IMR-90 (cell line): ENCODE measurements around the gene PFN1. TPM values are rescaled to one million over a fixed set of nuclear protein-coding genes. Genes with fewer than 3 reads are reported as not detected.
A peak's percentile ranks its signal among the peaks of the same experiment; 100 is the strongest.

ENCODE experiments used
- ATAC-seq: fragments of 200-7000 bp; cut with Tn5 transposase; 2 replicates; pipeline ENCODE4 v1.9.1; 2020; ENCODE audit warnings: low read depth, mild to moderate bottlenecking, moderate library complexity
- BruUV-seq: library from RNA; stranded (reverse); fragments of 400-500 nt; replicated peaks from 2 replicates; lab custom pipeline; 2021; lab: Mats Ljungman, UMichigan
- CTCF ChIA-PET: fragments of 300-600 bp; formaldehyde crosslinking; extraction: SDS; loops from one replicate; lab custom pipeline; 2021; ENCODE audit warnings: antibody characterized with exemption; lab: Yijun Ruan, JAX
- POLR2A ChIA-PET: fragments of 300-600 bp; sonication (Branson Sonifier 250); formaldehyde crosslinking; loops from one replicate; lab custom pipeline; 2022; ENCODE audit warnings: antibody characterized with exemption; ENCODE audit not compliant: unreplicated experiment; lab: Charles Lee
- DNase-seq: peaks from one replicate; pipeline ENCODE4 v3.0.0; 2013
- H2AFZ ChIP-seq: replicated peaks from 2 replicates; pipeline ENCODE3; 2013; ENCODE audit warnings: low read length, mild to moderate bottlenecking; ENCODE audit not compliant: poor library complexity
- H2AK5ac ChIP-seq: 2 replicates; pipeline ENCODE4 v1.6.1; 2013; ENCODE audit warnings: low read depth, low read length, inconsistent platforms
- H2AK9ac ChIP-seq: replicated peaks from 2 replicates; pipeline ENCODE3; 2013; ENCODE audit warnings: mild to moderate bottlenecking, low read depth, low read length, moderate library complexity; ENCODE audit not compliant: poor library complexity
- H2BK120ac ChIP-seq: 2 replicates; pipeline ENCODE4 v1.6.1; 2013; ENCODE audit warnings: low read depth, low read length, inconsistent platforms
- H2BK15ac ChIP-seq: 3 replicates; pipeline ENCODE4 v1.6.1; 2013; ENCODE audit warnings: low read depth, low read length, inconsistent platforms
- H2BK20ac ChIP-seq: 2 replicates; pipeline ENCODE4 v1.6.1; 2013; ENCODE audit warnings: low read depth, mild to moderate bottlenecking, inconsistent platforms, low read length, moderate library complexity
- H2BK5ac ChIP-seq: 2 replicates; pipeline ENCODE4 v1.6.1; 2013; ENCODE audit warnings: mild to moderate bottlenecking, low read depth, low read length, inconsistent platforms; ENCODE audit not compliant: poor library complexity, severe bottlenecking
- H3K14ac ChIP-seq: replicated peaks from 2 replicates; pipeline ENCODE4 v1.6.1; 2013; ENCODE audit warnings: low read depth, low read length, inconsistent platforms
- H3K18ac ChIP-seq: 2 replicates; pipeline ENCODE4 v1.6.1; 2013; ENCODE audit warnings: low read depth, low read length, control low read depth
- H3K23ac ChIP-seq: 2 replicates; pipeline ENCODE4 v1.6.1; 2013; ENCODE audit warnings: low read depth, low read length, inconsistent platforms
- H3K27ac ChIP-seq: 2 replicates; pipeline ENCODE4 v1.5.1; 2013; ENCODE audit warnings: mild to moderate bottlenecking, control low read depth, low read length; ENCODE audit not compliant: insufficient read depth
- H3K27me3 ChIP-seq: 2 replicates; pipeline ENCODE4 v1.6.1; 2013; ENCODE audit warnings: low read length; ENCODE audit not compliant: control insufficient read depth, insufficient read depth
- H3K36me3 ChIP-seq: 2 replicates; pipeline ENCODE4 v1.6.1; 2013; ENCODE audit warnings: low read length, mixed read lengths; ENCODE audit not compliant: control insufficient read depth, insufficient read depth
- H3K4ac ChIP-seq: 2 replicates; pipeline ENCODE4 v1.6.1; 2013; ENCODE audit warnings: low read depth, low read length, inconsistent platforms
- H3K4me1 ChIP-seq: 2 replicates; pipeline ENCODE4 v1.6.1; 2013; ENCODE audit warnings: low read length, mixed read lengths; ENCODE audit not compliant: control insufficient read depth, insufficient read depth
- H3K4me2 ChIP-seq: 2 replicates; pipeline ENCODE4 v1.6.1; 2013; ENCODE audit warnings: low read depth, mild to moderate bottlenecking, control low read depth, low read length, moderate library complexity
- H3K4me3 ChIP-seq: 2 replicates; pipeline ENCODE4 v1.5.1; 2013; ENCODE audit warnings: low read depth, mild to moderate bottlenecking, control low read depth, low read length, moderate library complexity; ENCODE audit not compliant: insufficient read depth
- H3K56ac ChIP-seq: 2 replicates; pipeline ENCODE4 v1.6.1; 2013; ENCODE audit warnings: low read length, inconsistent platforms; ENCODE audit not compliant: insufficient read depth; ENCODE audit errors: extremely low read depth
- H3K79me1 ChIP-seq, 2 experiments: 2 replicates each; pipeline ENCODE4 v1.6.1; 2013; ENCODE audit warnings: low read length in 2 of 2, inconsistent platforms in 1 of 2, low read depth in 1 of 2
- H3K9ac ChIP-seq: 2 replicates; pipeline ENCODE4 v1.6.1; 2013; ENCODE audit warnings: low read depth, low read length, control low read depth
- H3K9me1 ChIP-seq: 2 replicates; pipeline ENCODE4 v1.6.1; 2013; ENCODE audit warnings: low read length, inconsistent platforms; ENCODE audit not compliant: insufficient read depth
- H3K9me3 ChIP-seq: 2 replicates; pipeline ENCODE4 v1.6.1; 2013; ENCODE audit warnings: low read length; ENCODE audit not compliant: control insufficient read depth, insufficient read depth
- H4K20me1 ChIP-seq: 2 replicates; pipeline ENCODE4 v1.6.1; 2013; ENCODE audit warnings: low read length, inconsistent platforms; ENCODE audit not compliant: insufficient read depth
- H4K5ac ChIP-seq: 2 replicates; pipeline ENCODE4 v1.6.1; 2013; ENCODE audit warnings: mild to moderate bottlenecking, low read depth, low read length, control low read depth
- H4K8ac ChIP-seq, 2 experiments: 2 replicates each; pipeline ENCODE4 v1.6.1; 2013; ENCODE audit warnings: low read depth in 2 of 2, low read length in 2 of 2, control low read depth in 1 of 2, inconsistent platforms in 1 of 2
- H4K91ac ChIP-seq: 2 replicates; pipeline ENCODE4 v1.6.1; 2013; ENCODE audit warnings: low read depth, low read length, inconsistent platforms; ENCODE audit not compliant: insufficient read depth
- CEBPB ChIP-seq: IDR thresholded peaks from 2 replicates; pipeline ENCODE4 v1.6.1; 2012; ENCODE audit warnings: low read depth, low read length, improper control_type of control experiment
- MAFK ChIP-seq: IDR thresholded peaks from 2 replicates; pipeline ENCODE4 v1.6.1; 2012; ENCODE audit warnings: low read depth, low read length, improper control_type of control experiment
- MAZ ChIP-seq: IDR thresholded peaks from 2 replicates; pipeline ENCODE4 v1.6.1; 2012; ENCODE audit warnings: low read depth, mild to moderate bottlenecking, low read length, improper control_type of control experiment, moderate library complexity, borderline replicate concordance
- MXI1 ChIP-seq: IDR thresholded peaks from 2 replicates; pipeline ENCODE4 v1.6.1; 2012; ENCODE audit warnings: low read depth, mild to moderate bottlenecking, low read length, moderate library complexity, borderline replicate concordance
- NFE2L2 ChIP-seq: fragments of 150-350 bp; IDR thresholded peaks from 2 replicates; pipeline ENCODE4 v1.6.1; 2016; ENCODE audit warnings: low read depth, mild to moderate bottlenecking, low read length
- POLR2A ChIP-seq: IDR thresholded peaks from 2 replicates; pipeline ENCODE4 v1.6.1; 2012; ENCODE audit warnings: mild to moderate bottlenecking, low read depth, low read length
- RAD21 ChIP-seq: IDR thresholded peaks from 2 replicates; pipeline ENCODE4 v1.6.1; 2012; ENCODE audit warnings: low read length, improper control_type of control experiment
- RCOR1 ChIP-seq: IDR thresholded peaks from 2 replicates; pipeline ENCODE4 v1.6.1; 2012; ENCODE audit warnings: mild to moderate bottlenecking, low read length, improper control_type of control experiment; ENCODE audit not compliant: insufficient replicate concordance
- RFX5 ChIP-seq: IDR thresholded peaks from 2 replicates; pipeline ENCODE4 v1.8.0; 2012; ENCODE audit warnings: low read depth, mild to moderate bottlenecking, low read length, moderate library complexity
- SMC3 ChIP-seq: fragments of 150-350 bp; IDR thresholded peaks from 2 replicates; pipeline ENCODE4 v1.6.1; 2016; ENCODE audit warnings: low read depth, mild to moderate bottlenecking, antibody characterized with exemption, low read length, moderate library complexity
- WGBS, 2 experiments: methylation state at CpG; one replicate each; pipeline versions ENCODE4 v1.1.5 to v1.1.7; 2013; ENCODE audit warnings: missing lambda C conversion rate in 2 of 2; ENCODE audit not compliant: insufficient read length in 1 of 2; ENCODE audit errors: extremely low coverage in 2 of 2; 5-methylcytosine and 5-hydroxymethylcytosine counted together
- dilution Hi-C: fragments of 300-500 bp; cut with HindIII; formaldehyde crosslinking; loops from one replicate; pipeline ENCODE4 v1.14.3; 2018; ENCODE audit warnings: low sequenced_read_pairs; ENCODE audit not compliant: unreplicated experiment
- in situ Hi-C: fragments of 300-500 bp; cut with MboI; formaldehyde crosslinking; loops from 3 replicates; pipeline ENCODE4 v1.14.3; 2019; ENCODE audit warnings: low sequenced_read_pairs, inconsistent platforms, mixed read lengths
- intact Hi-C: fragments of 100-400 bp; cut with micrococcal nuclease; formaldehyde crosslinking; loops from 2 replicates; pipeline ENCODE4 v1.10.0; 2022
- polyA plus RNA-seq, 3 experiments: library from polyadenylated mRNA; depleted of rRNA; stranded (reverse); fragments of >200 nt; gene quantifications; 2 replicates each; pipeline ENCODE4 v1.2.3, GENCODE V29; 2012; ENCODE audit warnings: low replicate concordance in 1 of 3
- total RNA-seq: library from RNA; depleted of rRNA; stranded (reverse); fragments of >200 nt; gene quantifications from 2 replicates; pipeline ENCODE4 v1.2.3, GENCODE V29; 2012
- TF ChIP-seq, protein P1 (sequence below): conservative IDR thresholded peaks from 2 replicates; pipeline ENCODE4 v1.5.1; 2012; ENCODE audit warnings: mild to moderate bottlenecking, low read depth, low read length, improper control_type of control experiment
- TF ChIP-seq, protein P2 (sequence below): fragments of 150-350 bp; IDR thresholded peaks from 2 replicates; pipeline ENCODE4 v1.6.1; 2016; ENCODE audit warnings: low read depth, mild to moderate bottlenecking, low read length, moderate library complexity, borderline replicate concordance
- TF ChIP-seq, protein P3 (sequence below): fragments of 150-350 bp; IDR thresholded peaks from 2 replicates; pipeline ENCODE4 v1.6.1; 2017; ENCODE audit warnings: mild to moderate bottlenecking, antibody characterized with exemption, low read length, low read depth

The PFN1 gene
- total and polyA plus RNA-seq, 2 of the 4 experiments (the other 2 are of a cell fraction), result 348 to 1,671 TPM

DNA sequence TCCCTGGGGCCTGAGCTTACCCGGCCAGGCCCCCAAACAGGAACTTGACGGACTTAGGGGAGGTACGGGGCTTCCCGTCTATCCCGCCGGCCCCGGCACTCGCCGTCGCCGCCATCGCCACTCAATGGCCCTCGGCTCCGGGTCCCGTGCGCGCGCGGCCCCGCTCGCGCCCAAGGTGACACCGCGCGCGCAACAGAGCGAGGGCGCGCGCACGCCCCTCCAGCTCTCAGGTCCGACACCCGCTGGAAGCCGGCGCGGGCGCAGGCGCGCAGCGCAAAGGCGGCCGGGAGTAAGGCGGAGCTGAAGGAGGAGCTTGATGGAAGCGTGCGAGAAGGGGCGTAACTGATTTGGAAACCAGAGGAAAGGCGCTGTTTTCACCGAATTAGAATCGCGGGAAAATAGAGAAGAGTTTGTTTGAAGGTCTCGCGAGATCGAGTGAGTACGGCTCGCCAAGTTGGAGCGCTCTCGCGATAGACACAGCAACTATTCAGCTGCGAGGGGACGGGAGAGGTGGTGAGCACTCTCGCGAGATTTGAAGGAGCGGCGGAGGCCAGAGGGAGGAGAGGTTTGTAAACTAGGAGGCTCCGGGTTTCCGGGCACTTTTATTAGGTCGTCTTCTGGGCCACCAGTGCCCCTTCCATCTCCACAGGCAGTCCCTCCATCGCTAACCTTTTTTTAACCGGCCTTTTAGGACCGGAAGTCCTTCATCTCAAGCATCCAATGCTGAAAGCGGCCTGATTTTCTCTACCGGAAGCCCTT lies 8.4 kb downstream of the PFN1 start, which contains the start of the genes RNF167 and SLC25A11:
Gene RNF167 (plus strand): TSS at position 473 of the 759 bp plus-strand sequence. CDS start 642 bp downstream, outside the sequence.
Gene SLC25A11 (minus strand): TSS at position 251 of the 759 bp plus-strand sequence. CDS start 136 bp downstream, at position 115.
- Histone ChIP-seq H3K18ac (peak within 1 kb of the TSS; percentile 36; the same call in 1 of the 2 replicates), H3K4me3 (peak within 1 kb of the TSS; percentile 68), H3K9ac (peak within 1 kb of the TSS; percentile 84), H2BK120ac (peak within 1 kb of the TSS; percentile 85), H2BK5ac (peak within 1 kb of the TSS; percentile 55), H4K20me1 (peaks cover 38% of the 10 kb centered on the region), H3K4me1 (peaks cover 13% of the 10 kb centered on the region), H3K56ac (peak within 1 kb of the TSS; percentile 90), H2AK5ac (peak within 1 kb of the TSS; percentile 93), H3K9me3 (no peaks in the 10 kb centered on the region), H3K4ac (peak within 1 kb of the TSS; percentile 92), H3K27ac (peak within 1 kb of the TSS; percentile 78), H3K14ac (peak within 1 kb of the TSS; percentile 92), H3K79me1 (peaks cover 22 to 61% of the 10 kb centered on the region in 2 experiments; a peak in 3 of 4 replicates), H3K23ac (peak within 1 kb of the TSS; percentile 99), H3K9me1 (peaks cover 15% of the 10 kb centered on the region; the same call in 1 of the 2 replicates), H2AFZ (peak within 1 kb of the TSS; percentile 89), H2BK15ac (no peak within 1 kb of the TSS; the same call in 2 of the 3 replicates), H3K4me2 (peak within 1 kb of the TSS; percentile 94), H4K5ac (peak within 1 kb of the TSS; percentile 72), H4K8ac (peak within 1 kb of the TSS; percentile 82 to 99), H3K36me3 (peaks cover 43% of the 10 kb centered on the region), H2BK20ac (0 out of 2 replicates have a peak within 1 kb of the TSS, but pooled peaks have one; percentile 70), H3K27me3 (no peaks in the 10 kb centered on the region), H2AK9ac (peak within 1 kb of the TSS; percentile 99), H4K91ac (peak within 1 kb of the TSS; percentile 93)
- WGBS, 2 experiments, result 0% methylated on average over 38 of the region's 72 CpGs; no CpG with 5 or more reads in 1 of the 2 experiments
- no TSS peak for BruUV-seq
- dilution Hi-C loops, result no loop called here
- POLR2A ChIA-PET, result interaction anchor here (0.6 to 2.0 kb wide), 3 partner anchors 9 to 31 kb away, joined by 3 to 14 read pairs (median 3); partner anchors contain the start of gene SPAG7
- intact Hi-C loops, result loop anchor here (1.0 kb wide), 1 partner anchor 31 kb away; no protein-coding TSS in a partner anchor
- ATAC-seq (peak; percentile 89), DNase-seq (peak; percentile 100)
- CTCF ChIA-PET, result interaction anchor here (0.5 to 1.6 kb wide), 3 partner anchors 27 to 40 kb away, joined by 3 read pairs; partner anchors contain the start of gene SPAG7
- in situ Hi-C loops, result no loop called here
- TF ChIP-seq NFE2L2 (no peak), MXI1 (peak; percentile 72; the same call in 1 of the 2 replicates), CEBPB (peak; percentile 33), RAD21 (no peak), RFX5 (no peak), MAZ (no peak; the same call in 1 of the 2 replicates), MAFK (no peak), POLR2A (peak; percentile 71), SMC3 (no peak), RCOR1 (no peak)
- TF ChIP-seq, protein P1, sequence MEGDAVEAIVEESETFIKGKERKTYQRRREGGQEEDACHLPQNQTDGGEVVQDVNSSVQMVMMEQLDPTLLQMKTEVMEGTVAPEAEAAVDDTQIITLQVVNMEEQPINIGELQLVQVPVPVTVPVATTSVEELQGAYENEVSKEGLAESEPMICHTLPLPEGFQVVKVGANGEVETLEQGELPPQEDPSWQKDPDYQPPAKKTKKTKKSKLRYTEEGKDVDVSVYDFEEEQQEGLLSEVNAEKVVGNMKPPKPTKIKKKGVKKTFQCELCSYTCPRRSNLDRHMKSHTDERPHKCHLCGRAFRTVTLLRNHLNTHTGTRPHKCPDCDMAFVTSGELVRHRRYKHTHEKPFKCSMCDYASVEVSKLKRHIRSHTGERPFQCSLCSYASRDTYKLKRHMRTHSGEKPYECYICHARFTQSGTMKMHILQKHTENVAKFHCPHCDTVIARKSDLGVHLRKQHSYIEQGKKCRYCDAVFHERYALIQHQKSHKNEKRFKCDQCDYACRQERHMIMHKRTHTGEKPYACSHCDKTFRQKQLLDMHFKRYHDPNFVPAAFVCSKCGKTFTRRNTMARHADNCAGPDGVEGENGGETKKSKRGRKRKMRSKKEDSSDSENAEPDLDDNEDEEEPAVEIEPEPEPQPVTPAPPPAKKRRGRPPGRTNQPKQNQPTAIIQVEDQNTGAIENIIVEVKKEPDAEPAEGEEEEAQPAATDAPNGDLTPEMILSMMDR, result no peak
- TF ChIP-seq, protein P2, sequence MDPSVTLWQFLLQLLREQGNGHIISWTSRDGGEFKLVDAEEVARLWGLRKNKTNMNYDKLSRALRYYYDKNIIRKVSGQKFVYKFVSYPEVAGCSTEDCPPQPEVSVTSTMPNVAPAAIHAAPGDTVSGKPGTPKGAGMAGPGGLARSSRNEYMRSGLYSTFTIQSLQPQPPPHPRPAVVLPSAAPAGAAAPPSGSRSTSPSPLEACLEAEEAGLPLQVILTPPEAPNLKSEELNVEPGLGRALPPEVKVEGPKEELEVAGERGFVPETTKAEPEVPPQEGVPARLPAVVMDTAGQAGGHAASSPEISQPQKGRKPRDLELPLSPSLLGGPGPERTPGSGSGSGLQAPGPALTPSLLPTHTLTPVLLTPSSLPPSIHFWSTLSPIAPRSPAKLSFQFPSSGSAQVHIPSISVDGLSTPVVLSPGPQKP, result no peak
- TF ChIP-seq, protein P3, sequence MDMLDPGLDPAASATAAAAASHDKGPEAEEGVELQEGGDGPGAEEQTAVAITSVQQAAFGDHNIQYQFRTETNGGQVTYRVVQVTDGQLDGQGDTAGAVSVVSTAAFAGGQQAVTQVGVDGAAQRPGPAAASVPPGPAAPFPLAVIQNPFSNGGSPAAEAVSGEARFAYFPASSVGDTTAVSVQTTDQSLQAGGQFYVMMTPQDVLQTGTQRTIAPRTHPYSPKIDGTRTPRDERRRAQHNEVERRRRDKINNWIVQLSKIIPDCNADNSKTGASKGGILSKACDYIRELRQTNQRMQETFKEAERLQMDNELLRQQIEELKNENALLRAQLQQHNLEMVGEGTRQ, result no peak
